NCI-H2171 treated with DMSO at 0.1 percent for 48 hours (cell line): Measurements from ENCODE around the gene NR1D1.

Experiments used
- DNase-seq: peaks from one replicate; lab custom pipeline; 2025; lab: John Stamatoyannopoulos, UW

NR1D1 gene

DNA sequence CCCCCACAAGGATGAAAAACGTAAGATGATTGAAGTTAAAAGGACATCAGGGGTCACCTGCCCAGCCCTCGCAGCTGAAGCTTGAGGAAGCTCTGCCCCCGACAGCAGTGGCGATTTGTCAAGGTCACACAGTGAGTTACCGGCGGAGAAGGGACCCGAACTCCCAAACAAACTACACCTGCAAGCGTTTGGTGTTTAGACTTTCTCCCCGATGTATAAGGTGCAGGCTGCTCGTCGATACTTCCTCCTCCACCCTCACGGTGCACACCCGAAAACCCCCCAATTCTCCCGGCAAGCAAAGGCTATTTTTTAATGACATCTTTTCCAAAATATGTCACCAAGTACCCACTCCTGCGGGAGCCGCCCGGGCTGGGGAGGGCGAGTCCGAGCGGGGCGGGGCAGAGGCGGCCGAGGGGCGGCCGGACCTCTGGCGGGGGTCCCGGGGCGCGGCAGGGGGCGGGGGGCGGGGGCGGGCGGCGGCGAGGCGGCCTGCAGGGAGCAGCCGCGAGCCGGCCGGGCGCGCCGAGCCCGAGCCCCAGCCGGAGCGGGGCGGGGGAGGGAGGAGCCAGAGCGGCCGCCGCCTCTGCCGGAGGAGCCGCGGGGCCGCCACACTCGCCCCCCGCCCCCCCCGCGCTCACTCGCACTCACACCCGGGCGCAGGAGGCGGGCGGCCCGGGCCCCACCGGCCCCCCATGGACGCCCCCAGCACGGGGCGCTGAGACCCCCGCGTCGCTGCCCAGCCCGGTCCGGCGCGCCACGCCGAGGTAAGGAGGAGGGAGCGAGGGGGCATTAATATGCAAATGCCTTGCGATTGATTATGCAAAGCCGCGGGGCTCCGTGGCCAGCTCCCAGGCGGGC lies 37.8 kb downstream of the NR1D1 start, which contains the start of gene THRA:
Gene THRA (plus strand): TSS at position 637 of the 858 bp plus-strand sequence. CDS start 11,524 bp downstream, outside the sequence.
- DNase-seq, result peak; percentile 29

DNA sequence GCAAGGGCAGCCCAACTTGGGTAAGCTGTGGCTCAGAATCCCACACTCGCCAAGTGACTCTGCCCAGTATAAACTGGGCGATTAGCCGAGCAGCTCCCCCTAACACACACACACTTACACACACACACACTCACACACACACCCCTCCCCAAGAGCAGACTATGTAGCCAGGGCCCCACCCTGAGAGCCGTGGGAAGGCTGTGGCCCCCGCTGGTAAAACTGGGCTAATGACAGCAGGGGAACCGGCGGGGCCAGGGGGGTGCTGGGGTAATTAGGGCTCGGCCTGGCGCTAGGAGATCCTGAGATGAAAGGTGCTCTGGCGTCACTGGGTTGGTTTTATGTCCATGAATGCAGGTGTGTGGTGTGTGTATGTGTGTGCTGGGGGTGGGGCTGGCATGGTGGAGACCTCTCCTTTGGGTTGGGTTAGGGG lies 38.8 kb downstream of the NR1D1 start:
- DNase-seq, result no peak

DNA sequence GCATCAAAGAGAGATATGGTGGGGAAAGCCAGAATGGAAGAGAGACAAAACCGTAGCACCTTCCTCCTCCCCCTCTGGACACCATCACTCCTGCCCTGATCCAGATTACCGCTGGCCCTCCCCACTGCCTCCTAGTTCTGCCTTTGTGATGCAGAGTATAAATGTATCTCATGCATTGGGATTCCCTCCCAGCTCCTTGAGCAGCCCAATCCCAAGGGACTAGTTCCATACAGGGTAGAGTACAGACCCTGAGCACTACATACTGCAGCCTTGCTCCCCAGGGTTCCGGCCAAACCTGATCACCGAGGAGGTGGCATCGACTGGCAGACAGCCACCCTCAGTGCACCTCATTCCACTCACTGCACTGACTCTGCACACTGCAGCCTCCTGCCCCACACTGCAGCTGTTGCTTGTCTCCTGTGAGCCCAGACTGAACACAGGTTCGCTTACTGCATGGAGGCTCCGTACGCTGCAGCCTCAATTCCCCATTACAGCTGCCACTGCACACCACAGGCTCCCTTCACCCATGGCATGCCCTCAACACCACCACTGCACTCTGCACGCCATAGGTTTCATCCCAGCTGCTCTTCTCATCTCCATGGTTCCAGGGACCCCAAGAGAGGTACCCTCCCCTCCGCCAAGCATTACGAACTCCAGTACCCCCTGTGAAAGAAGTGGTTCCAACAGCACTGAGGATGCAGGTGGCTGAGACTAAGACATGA lies 39.3 kb downstream of the NR1D1 start:
- peak; percentile 74 for DNase-seq

DNA sequence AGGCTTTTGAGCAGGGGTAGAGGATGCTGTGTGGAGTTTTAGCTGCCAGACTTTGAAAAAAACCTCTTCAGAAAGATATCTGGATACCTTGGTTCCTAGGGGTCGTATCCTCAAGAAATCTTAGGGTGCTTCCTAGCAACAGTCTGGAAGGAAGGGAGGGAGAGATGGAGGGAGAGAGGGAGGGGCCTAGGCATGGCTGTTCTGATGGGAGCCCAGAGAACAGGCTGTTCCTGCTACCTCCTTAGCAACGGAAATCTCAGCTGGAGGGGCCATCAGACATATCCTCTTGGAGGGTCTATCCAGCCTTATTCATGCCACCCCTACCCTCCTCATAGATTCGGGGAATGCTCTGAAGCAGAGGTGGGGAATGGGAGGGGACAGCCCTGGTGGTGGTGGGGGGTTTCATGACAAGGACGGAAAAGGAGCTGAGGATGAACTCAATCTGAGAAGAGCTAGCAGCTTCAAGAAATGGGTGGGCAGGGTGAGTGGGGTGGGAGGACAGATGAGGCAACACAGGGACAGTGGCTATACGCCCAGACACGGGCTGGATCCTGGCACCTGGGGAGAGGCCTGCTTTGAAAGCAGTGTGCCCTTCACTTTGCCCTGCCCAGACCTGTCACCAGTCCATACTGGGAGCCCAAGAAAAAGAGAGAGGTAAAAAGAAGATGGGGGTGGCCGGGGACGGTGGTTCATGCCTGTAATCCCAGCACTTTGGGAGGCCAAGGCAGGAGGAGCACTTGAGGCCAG lies 40.5 kb downstream of the NR1D1 start:
- DNase-seq, result no peak

DNA sequence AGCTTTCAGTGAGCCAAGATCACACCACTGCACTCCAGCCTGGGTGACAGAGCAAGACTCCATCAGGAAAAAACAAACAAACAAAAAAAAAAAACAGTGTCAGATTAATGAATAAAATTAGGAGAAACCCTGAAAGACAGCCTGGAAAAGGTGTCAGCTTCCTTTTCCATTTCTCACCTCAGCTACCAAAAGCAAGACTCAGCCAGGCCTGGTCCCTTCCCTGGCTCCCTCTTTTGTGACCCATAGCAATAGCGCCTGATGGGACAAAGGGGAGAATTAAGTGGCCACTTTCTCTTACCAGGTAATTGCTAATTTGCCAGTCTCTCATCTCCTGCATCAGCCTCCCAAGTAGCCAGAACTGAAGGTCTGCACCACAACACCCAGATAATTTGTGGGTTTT lies 41.5 kb downstream of the NR1D1 start:
- no peak for DNase-seq

DNA sequence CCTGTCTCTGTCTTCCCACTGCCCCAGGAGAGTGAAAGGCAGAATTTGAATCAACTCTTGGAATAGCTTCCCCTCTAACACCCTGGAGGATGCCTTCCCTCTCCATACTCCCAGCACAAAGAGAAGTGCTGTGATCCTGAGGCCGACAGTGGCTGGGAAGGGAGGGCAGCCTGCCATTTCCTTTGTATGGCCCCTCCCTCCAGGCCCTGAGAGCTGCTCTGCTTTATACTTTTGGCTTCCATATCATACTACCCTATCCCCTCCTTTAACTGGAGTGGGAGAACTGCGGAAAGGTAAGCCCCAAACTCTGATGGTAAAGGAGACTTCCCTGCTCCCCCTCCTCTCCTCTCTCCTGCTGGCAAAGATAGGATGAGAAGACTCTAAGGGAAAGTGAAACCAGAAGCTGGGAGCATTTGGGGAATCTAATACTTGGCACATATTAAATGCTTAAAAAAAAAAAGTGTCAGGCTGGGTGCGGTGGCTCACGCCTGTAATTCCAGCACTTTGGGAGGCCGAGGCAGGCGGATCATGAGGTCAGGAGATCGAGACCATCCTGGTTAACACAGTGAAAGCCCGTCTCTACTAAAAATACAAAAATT lies 42.1 kb downstream of the NR1D1 start:
- peak; percentile 42 for DNase-seq

DNA sequence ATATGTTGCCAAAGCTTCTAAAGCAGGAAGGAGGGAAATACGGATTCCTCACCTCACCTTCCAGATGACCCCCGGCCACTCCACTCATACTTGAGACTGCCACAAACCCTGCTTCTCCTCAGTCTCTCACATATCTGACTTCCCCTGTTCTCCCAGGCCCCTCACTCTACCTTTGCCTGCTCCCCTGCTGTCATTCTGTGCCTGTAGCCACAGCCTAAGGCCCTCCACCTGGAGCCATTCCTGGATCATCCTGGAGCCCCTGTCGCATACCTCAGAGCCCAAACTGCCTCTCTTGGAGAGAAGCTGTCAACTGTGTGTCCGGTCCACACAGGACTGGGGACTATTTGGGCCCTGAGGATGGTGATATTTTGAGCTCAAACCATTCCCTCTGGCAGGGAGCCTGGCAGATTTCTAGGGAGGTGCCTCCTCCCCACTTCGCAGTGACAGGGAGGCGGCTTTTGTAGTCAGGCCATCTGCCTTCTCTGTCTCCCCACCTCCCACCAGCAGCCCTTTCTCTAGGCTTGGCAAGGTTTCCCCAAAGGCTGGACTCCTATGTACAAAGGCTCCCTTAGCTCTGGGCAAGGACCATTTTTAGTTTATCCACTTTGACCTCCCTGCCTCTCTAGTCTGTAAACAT lies 43.9 kb downstream of the NR1D1 start:
- peak; percentile 56 for DNase-seq
